ENCODE measurements around the gene PCLAF. TPM values are rescaled to one million over a fixed set of nuclear protein-coding genes. Genes with fewer than 3 reads are reported as not detected.
"Not testable (repeated sequence)": the region's sequence is repeated elsewhere in the genome, so short reads cannot be mapped to it uniquely, and the experiment has no call there.

Gene PCLAF
- total RNA-seq, 6 experiments from 2014 or later, result 23.8 to 67.2 (median 55.5) TPM

GRCh38 chr15:64423970-64424369 is 42.7 kb upstream of the PCLAF start:
- Mint-ChIP-seq H3K36me3 (ENCODE audit: low read depth) (peaks cover 15% of the 10 kb centered on the region; the same call in 1 of the 2 replicates), H3K27me3 (ENCODE audit: insufficient read depth) (no peaks in the 10 kb centered on the region), H3K4me3 (no peak overlapping the region), H3K27ac (no peak overlapping the region), H3K4me1 (ENCODE audit: low read depth) (no peaks in the 10 kb centered on the region), H3K9me3 (no peaks in the 10 kb centered on the region)
- TF ChIP-seq, protein P1, sequence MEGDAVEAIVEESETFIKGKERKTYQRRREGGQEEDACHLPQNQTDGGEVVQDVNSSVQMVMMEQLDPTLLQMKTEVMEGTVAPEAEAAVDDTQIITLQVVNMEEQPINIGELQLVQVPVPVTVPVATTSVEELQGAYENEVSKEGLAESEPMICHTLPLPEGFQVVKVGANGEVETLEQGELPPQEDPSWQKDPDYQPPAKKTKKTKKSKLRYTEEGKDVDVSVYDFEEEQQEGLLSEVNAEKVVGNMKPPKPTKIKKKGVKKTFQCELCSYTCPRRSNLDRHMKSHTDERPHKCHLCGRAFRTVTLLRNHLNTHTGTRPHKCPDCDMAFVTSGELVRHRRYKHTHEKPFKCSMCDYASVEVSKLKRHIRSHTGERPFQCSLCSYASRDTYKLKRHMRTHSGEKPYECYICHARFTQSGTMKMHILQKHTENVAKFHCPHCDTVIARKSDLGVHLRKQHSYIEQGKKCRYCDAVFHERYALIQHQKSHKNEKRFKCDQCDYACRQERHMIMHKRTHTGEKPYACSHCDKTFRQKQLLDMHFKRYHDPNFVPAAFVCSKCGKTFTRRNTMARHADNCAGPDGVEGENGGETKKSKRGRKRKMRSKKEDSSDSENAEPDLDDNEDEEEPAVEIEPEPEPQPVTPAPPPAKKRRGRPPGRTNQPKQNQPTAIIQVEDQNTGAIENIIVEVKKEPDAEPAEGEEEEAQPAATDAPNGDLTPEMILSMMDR (IDR thresholded peaks at IDR 0.05), result no peak
- DNase-seq, result no peak

DNA sequence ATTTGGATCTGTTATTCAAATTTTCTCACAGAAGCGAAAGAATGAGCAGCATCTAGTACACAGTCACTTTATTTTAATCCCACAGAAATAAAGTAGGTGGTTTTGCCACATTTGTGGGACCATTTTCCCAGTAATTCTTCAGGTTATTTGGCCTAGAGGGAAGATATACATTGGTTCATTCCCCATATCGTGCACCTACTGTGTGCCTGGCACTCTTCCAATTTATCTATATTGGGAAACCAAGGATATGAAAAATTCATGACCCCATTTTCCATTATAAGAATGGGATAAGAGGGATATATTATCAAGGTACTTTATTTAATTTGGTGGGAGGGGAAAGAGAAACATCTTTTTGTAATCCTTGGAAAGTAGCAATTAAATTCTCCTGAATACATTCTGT is 41.5 kb upstream of the PCLAF start:
- H3K27ac Mint-ChIP-seq, result no peak overlapping the region
- no peaks in the 10 kb centered on the region for H3K27me3 Mint-ChIP-seq (ENCODE audit: insufficient read depth)
- H3K9me3 Mint-ChIP-seq, result no peaks in the 10 kb centered on the region
- H3K4me3 Mint-ChIP-seq, result no peak overlapping the region
- TF ChIP-seq, protein P1 (IDR thresholded peaks at IDR 0.05), result no peak
- DNase-seq, result no peak
- peaks cover 18% of the 10 kb centered on the region for H3K36me3 Mint-ChIP-seq (ENCODE audit: low read depth)
- H3K4me1 Mint-ChIP-seq (ENCODE audit: low read depth), result no peaks in the 10 kb centered on the region

DNA sequence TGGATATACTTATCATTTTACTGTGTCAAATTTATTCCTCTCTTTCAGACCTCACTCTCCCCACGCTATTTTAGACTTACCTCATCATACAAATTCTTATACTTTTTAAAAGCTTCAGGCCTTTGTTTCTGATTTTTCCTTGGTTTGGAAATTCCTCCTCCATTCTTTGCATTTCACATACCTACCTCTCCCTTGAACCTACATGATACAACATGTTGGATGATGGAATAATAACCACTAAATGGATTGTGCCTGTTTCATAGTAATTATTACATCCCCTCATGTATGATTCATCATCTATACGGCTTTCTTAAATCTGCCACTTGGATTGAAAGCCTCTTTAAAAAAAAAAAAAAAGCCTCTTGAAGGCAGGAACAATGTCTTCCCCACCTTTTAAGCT is 31.0 kb upstream of the PCLAF start:
- no peak overlapping the region for H3K27ac Mint-ChIP-seq
- H3K27me3 Mint-ChIP-seq (ENCODE audit: insufficient read depth), result no peaks in the 10 kb centered on the region

GRCh38 chr15:64400583-64400982 is 19.3 kb upstream of the PCLAF start:
- H3K9me3 Mint-ChIP-seq, result no peaks in the 10 kb centered on the region
- TF ChIP-seq, protein P1 (IDR thresholded peaks at IDR 0.05), result no peak
- DNase-seq, result no peak
- no peak overlapping the region for H3K4me3 Mint-ChIP-seq
- peaks cover 17% of the 10 kb centered on the region for H3K36me3 Mint-ChIP-seq (ENCODE audit: low read depth)
- peaks cover 9% of the 10 kb centered on the region for H3K4me1 Mint-ChIP-seq (ENCODE audit: low read depth)
- no peak overlapping the region for H3K27ac Mint-ChIP-seq
- peaks cover 2% of the 10 kb centered on the region; the same call in 1 of the 2 replicates for H3K27me3 Mint-ChIP-seq (ENCODE audit: insufficient read depth)

More for the DNA sequence above, 31.0 kb upstream of the PCLAF start:
- TF ChIP-seq, protein P1 (IDR thresholded peaks at IDR 0.05), result no peak
- H3K4me1 Mint-ChIP-seq (ENCODE audit: low read depth), result peaks cover 4% of the 10 kb centered on the region; the same call in 1 of the 2 replicates
- no peaks in the 10 kb centered on the region for H3K9me3 Mint-ChIP-seq
- peaks cover 47% of the 10 kb centered on the region for H3K36me3 Mint-ChIP-seq (ENCODE audit: low read depth)
- DNase-seq, result no peak
- no peak overlapping the region for H3K4me3 Mint-ChIP-seq

DNA sequence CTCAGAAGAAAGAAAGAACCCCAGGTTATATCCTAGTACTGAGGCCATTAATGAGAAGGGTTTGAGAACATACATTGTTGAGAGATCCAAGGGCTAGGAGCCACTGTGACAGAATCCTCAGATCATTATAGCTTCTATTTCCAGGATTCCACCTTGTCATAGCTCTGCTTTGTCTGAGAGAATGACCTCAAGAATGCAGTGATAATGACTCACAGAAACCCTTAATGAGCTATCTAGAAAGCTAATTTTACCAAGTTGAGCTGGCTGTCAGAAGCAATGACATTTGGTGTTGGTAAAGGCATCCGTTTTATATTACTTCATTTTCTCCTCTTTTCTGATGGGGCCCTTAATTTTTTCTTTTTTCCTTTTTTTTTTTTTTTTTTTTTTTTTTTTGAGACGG is 17.3 kb upstream of the PCLAF start:
- Mint-ChIP-seq H3K9me3 (no peaks in the 10 kb centered on the region), H3K36me3 (ENCODE audit: low read depth) (peaks cover 25% of the 10 kb centered on the region), H3K4me1 (ENCODE audit: low read depth) (peaks cover 12% of the 10 kb centered on the region), H3K4me3 (no peak overlapping the region), H3K27ac (peak overlapping the region; percentile 47; the same call in 1 of the 2 replicates), H3K27me3 (ENCODE audit: insufficient read depth) (no peaks in the 10 kb centered on the region)
- TF ChIP-seq, protein P1 (IDR thresholded peaks at IDR 0.05), result no peak
- DNase-seq, result no peak

DNA sequence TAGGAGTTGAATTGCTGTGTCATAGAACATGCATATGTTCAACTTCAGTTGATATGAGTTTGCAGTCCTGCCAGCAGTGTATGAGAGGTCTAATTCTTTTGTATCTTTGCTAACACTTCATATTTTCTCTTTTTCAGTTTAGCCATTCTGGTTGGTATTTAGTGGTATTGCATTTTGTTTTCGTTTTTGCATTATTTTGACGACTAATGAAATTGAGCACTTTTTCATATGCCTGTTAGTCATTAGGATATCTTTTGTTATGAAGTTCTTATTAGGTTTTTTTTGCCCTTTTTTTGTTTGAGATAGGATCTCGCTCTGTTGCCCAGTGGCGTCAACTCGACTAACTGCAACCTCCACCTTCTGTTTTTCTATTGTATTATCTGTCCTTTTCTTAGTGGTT is 15.5 kb upstream of the PCLAF start:
- TF ChIP-seq, protein P1 (IDR thresholded peaks at IDR 0.05), result no peak
- H3K27me3 Mint-ChIP-seq (ENCODE audit: insufficient read depth), result no peaks in the 10 kb centered on the region
- no peaks in the 10 kb centered on the region for H3K9me3 Mint-ChIP-seq
- no peak overlapping the region for H3K27ac Mint-ChIP-seq
- DNase-seq, result no peak
- peaks cover 12% of the 10 kb centered on the region for H3K4me1 Mint-ChIP-seq (ENCODE audit: low read depth)
- peaks cover 25% of the 10 kb centered on the region for H3K36me3 Mint-ChIP-seq (ENCODE audit: low read depth)
- no peak overlapping the region for H3K4me3 Mint-ChIP-seq

- H3K4me3 Mint-ChIP-seq; DNase-seq; H3K27me3 Mint-ChIP-seq (ENCODE audit: insufficient read depth); H3K9me3 Mint-ChIP-seq; H3K27ac Mint-ChIP-seq: not testable (repeated sequence)
- Mint-ChIP-seq H3K36me3 (ENCODE audit: low read depth) (peaks cover 30% of the 10 kb centered on the region), H3K4me1 (ENCODE audit: low read depth) (peaks cover 23% of the 10 kb centered on the region)
Measured at GRCh38 chr15:64392471-64392870, 11.2 kb upstream of the PCLAF start.
